Stimulated activated CD4-positive, alpha-beta T cell treated with anti-CD3 and anti-CD28 coated beads, Interleukin-12 subunit alpha, Interleukin-12 subunit beta, amount 100 ng/mL, for 48 hours (primary cell): ENCODE data around the gene NMT2.
A peak's percentile ranks its signal among the peaks of the same experiment; 100 is the strongest.

Source experiments
- DNase-seq, 3 donors: peaks; one replicate each; pipeline ENCODE4 v3.0.0-alpha.2; 2020; ENCODE audit warnings: low read depth in 2 of 3, low spot score in 1 of 3

The NMT2 gene

GRCh38 chr10:15182540-15183207 is 14.2 kb upstream of the NMT2 start:
- no peak for DNase-seq

DNA sequence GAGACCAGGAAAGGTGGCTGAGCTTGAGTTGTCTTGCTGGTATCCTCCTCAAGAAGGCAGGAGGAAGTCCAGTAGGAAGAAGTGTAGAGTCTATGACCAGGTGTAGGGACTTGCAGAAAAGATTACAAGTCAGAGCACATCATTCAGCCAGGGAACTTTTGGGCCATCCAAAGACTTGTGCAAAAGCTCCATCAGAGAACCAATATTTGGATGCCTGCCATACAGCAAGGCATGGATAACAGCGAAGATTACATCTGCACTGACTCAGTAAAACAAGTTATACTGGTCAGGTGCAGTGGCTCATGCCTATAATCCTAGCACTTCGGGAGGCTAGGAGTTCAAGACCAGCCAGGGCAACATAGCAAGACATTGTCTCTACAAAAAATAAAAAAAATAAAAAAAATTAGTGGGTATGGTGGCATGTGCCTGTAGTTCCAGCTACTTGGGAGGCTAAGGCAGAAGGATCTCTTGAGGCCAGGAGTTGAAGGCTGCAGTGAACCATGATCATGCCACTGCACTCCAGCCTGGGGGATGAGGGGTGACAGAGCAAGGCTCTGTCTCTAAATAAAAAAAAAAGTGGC is 13.2 kb upstream of the NMT2 start:
- DNase-seq: no peak

- no peak for DNase-seq
Measured at GRCh38 chr10:15180736-15181135, 12.2 kb upstream of the NMT2 start.

DNA sequence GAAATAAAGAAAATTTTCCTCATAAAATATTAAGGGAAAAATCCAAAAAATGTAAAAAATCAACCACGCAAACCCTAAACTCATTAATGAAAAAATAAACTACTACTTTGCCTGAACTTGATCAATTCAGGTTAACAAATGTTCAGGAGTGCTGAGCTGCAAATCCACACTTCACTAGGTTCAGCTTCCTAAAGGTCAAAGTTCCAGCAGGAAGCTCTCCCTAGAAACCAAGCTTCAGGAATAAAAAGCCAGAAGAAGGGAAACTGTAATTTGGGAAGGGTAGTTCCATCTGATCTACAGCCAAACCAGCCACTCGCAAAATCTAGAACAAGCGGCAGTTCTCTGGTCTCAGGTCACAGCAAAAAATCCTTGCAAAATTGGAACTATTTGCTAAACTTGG is 7.8 kb upstream of the NMT2 start:
- DNase-seq: no peak

- DNase-seq: no peak
Measured at GRCh38 chr10:15175587-15175986, 7.1 kb upstream of the NMT2 start.

DNA sequence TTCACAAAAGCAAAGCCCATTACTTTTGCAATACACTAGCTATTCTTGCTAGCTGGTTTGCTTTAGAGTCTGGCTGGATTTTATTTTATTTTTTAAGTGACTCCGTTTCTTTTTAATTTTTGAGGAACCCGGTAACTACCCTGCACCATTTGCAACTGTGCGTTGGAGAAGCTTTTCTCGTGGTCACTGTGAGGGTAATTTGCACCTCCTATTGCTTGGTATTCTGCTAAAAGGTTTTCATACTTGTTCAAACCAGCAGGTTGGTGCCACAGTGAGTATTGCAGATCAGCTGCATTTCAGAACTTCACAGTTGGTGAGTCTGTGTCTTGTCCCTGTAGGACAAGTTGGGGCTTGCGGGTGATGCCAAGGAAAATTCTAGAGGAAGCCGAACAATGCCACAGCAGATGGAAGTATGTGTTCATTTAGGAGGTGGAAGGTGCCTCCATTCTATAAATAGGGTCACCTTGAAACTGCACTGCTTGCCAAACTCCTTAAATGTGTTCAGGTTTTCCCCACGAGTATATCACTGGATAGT is 3.9 kb upstream of the NMT2 start:
- no peak for DNase-seq

DNA sequence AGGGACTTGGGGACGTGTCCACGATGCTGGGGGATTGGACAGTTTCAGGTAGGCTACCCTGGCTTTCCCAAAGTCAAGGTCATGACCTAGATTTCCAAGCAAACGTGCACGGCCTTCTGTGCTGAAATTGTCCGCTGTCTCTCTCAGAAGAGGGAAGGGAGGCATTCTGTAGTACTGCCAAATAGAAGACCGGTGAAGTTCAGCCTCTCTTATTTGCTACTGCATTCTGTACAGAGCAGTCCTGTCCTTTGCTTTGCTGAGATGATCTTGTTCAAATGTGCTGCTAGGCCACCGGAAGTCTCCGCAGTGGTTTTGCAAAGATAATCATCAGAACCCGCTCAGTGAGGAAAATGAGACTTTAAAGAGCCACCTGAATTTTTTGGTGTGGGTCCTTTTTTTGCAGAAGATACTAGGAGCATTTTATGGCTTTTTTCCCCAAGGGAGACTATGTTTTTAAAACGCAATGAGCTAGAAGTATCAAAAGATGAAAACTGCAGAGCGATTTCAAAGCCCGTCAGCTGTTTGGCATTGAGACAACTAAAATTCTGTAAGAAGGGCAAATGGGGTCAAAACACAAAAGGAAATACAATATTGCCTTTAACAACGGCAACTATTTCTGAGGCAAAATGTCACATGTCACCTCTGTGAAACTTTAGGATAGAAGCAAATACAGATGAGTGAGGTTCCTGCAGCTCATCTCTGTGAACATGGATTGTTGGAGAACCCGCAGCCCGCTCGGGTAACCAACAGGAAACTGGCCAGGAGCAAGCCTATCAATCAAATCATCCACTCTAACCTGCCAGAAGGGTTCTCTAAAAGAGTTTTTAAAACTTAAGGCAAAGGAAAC is 1.3 kb upstream of the NMT2 start:
- DNase-seq: peak in 1 of 3 donors; percentile 22

DNA sequence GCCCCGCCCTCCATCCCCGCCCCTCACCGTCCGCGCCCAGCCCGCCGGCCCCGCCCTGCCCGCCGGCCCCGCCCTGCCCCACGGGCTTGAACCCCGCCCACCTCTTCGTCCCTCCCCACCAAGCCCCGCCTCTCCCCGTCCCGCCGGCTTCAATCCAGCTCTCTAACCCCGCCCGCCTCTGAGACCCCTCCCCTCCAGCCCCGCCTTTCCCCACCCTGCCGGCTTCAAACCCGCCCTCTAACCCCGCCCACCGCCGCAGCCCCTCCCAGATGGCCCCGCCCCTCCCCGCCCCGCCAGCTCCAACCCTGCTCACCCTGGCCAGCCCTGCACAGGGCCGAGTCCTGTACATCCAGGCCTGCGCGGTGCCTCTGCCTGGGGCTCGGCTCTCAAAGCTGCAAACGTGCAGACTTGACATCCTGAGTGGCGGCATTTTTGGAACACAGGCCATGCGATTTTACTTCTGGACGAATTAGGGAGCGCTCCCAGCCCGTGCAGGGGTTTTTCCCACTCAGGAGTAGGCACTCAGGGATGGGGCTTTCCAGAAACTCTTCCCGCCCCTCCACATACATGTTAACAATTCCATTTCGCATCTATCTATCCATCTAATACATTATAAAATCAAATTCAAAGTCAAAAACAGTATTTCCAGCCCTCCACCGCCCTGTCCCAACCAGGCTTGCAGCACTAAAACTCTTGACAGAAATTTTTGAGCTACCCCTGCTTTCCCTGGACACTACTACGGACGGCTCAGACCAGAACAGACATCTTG is 477 bp upstream of the NMT2 start:
- DNase-seq: peak; percentile 97 to 98 (median 97)

GRCh38 chr10:15167411-15168290 is 842 bp downstream of the NMT2 start:
- peak in 2 of 3 donors; percentile 28 to 33 for DNase-seq

GRCh38 chr10:15166325-15166724 is 2.2 kb downstream of the NMT2 start:
- DNase-seq: no peak

GRCh38 chr10:15163253-15163828 is 5.2 kb downstream of the NMT2 start:
- DNase-seq: no peak

DNA sequence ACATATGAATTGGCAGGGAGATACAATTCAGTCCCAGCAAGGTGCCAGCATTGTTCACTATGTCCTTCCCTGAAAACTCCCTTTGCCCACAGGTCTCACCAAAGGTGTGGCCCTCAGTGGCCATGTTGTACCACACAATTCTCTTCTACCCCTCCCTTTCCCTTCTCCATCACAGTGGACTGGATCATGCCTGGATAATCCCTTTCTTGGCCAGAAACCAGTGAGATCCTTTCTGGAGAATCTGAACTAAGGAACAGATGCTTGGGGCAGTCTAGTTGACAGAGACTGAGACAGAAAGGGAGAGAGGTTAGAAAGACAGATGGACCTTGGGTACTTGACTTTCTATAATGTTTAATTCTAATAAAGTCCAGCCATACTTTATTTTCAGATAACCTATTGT is 9.5 kb downstream of the NMT2 start:
- no peak for DNase-seq

GRCh38 chr10:15158448-15158847 is 10.0 kb downstream of the NMT2 start:
- no peak for DNase-seq

GRCh38 chr10:15155978-15156656 is 12.4 kb downstream of the NMT2 start:
- DNase-seq: no peak

- no peak for DNase-seq
Measured at GRCh38 chr10:15152556-15152955, 15.9 kb downstream of the NMT2 start.

DNA sequence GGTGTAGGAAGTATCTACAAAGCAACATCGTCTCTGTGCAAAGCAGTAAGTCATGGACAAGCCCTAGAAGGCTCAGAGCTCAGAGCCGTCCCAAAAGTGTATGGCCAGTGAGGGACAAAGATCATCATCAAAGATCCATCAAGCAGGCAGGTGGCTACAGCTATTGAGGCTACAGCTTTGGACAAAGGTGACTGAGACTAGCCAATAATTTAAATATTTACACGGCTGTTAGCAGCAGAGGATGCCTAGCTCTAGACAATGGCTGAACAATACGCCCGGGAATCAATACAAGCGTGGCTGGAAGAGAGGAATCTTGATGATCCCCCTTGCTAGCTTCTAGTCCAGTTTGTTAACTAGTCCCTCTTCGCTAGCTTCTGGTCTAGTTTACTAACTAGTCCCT is 17.9 kb downstream of the NMT2 start:
- no peak for DNase-seq

- no peak for DNase-seq
Measured at GRCh38 chr10:15149042-15149771, 19.3 kb downstream of the NMT2 start.

GRCh38 chr10:15147594-15148392 is 20.7 kb downstream of the NMT2 start:
- no peak for DNase-seq
